ENCODE results near the gene AKT3.

DNA sequence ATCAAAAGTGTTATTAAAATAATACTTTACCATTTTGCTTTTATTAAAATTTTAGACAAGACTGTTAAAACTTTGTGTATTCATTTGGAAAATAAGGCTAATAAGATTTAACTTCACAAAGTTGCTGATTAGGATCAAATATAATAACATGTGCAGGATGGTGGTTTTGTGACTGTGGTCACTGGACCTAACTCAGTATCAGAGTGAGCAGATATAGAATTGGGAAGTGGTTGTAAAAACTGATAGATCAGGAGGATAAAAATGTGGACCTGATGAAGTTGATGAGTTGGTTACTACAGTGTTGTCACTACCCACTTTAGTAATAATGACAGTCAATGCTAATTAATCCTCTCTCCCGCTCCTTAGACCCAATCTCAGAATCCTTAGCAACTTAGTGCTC lies 186.4 kb downstream of the AKT3 start:
- TF ChIP-seq POLR2A (IDR thresholded peaks at IDR 0.05), result no peak
- TF ChIP-seq, protein P1, sequence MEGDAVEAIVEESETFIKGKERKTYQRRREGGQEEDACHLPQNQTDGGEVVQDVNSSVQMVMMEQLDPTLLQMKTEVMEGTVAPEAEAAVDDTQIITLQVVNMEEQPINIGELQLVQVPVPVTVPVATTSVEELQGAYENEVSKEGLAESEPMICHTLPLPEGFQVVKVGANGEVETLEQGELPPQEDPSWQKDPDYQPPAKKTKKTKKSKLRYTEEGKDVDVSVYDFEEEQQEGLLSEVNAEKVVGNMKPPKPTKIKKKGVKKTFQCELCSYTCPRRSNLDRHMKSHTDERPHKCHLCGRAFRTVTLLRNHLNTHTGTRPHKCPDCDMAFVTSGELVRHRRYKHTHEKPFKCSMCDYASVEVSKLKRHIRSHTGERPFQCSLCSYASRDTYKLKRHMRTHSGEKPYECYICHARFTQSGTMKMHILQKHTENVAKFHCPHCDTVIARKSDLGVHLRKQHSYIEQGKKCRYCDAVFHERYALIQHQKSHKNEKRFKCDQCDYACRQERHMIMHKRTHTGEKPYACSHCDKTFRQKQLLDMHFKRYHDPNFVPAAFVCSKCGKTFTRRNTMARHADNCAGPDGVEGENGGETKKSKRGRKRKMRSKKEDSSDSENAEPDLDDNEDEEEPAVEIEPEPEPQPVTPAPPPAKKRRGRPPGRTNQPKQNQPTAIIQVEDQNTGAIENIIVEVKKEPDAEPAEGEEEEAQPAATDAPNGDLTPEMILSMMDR (IDR thresholded peaks at IDR 0.05 in 4 of 5, conservative IDR thresholded peaks at IDR 0.05 in 1 of 5), result no peak

Measured in gastrocnemius medialis (tissue), 4 donors.